ENCODE results near the gene RECQL5.
A peak's percentile ranks its signal among the peaks of the same experiment; 100 is the strongest.
"Not testable (repeated sequence)": the region's sequence is repeated elsewhere in the genome, so short reads cannot be mapped to it uniquely, and the experiment has no call there.

RECQL5 gene

DNA sequence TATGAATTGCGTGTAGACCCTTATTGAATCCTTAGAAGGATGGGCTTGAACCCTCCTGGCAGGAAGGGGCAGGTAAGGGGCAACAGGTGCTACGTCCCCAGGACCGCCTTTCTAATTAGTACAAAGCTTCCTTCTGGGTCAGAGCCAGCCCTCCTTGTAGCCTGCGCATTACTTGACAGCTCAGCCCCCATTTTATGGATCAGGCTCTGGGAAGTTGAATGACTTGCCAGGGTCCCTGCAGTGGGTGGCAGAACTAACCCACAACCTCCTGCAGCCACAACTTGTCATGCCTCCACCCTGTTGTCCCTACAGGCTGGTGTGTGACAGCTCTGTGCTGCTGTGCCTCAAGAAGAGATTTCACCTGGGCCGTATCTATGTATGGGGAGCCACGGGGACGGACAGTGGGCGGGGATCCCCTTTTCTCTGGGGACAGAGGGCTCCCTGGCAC, 76.6 kb downstream of the RECQL5 start:
- DNase-seq: no peak

DNA sequence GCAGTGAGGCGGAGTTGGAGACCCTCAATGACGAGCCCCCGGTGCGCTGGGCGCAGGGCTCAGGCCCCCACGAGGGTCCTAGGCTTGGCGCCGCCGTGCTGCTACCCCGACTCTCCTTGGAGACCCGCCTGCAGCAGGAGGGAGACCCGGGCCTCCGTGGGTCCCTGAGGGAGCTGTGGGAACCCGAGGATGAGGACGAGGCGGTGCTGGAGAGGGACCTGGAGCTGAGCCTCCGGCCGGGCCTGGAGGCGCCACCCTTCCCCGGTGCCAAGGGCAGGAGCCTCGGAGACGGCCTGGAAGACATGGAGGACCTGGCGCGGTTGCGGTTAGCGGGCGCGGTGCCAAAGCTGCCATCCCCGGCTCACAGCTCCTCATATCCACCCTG, 77.0 kb downstream of the RECQL5 start:
- no peak for DNase-seq

GRCh38 chr17:75589012-75589918, 77.7 kb downstream of the RECQL5 start:
- peak; percentile 11 for DNase-seq

GRCh38 chr17:75588596-75589011, 78.3 kb downstream of the RECQL5 start:
- no peak for DNase-seq

GRCh38 chr17:75587675-75588595, 79.0 kb downstream of the RECQL5 start, which contains the start of gene MYO15B:
Gene MYO15B (plus strand): TSS chr17:75587800. CDS start chr17:75588058, 258 bp downstream.
- no peak for DNase-seq

GRCh38 chr17:75584849-75585175, 82.1 kb downstream of the RECQL5 start:
- no peak for DNase-seq

DNA sequence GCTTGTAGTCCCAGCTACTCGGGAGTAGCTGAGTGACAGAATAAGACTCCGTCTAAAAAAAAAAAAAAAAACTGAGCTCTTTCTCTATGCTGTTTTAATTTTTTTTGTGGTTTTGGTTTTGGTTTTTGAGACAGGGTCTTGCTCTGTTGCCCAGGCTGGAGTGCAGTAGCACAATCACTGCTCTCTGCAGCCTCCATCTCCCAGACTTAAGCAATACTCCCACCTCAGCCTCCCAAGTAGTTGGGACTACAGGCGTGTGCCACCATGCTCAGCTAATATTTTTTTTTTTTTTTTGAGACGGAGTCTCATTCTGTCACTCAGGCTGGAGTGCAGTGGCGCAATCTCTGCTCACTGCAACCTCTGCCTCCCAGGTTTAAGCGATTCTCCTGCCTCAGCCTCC, 83.8 kb downstream of the RECQL5 start:
- not testable (repeated sequence) for DNase-seq

DNA sequence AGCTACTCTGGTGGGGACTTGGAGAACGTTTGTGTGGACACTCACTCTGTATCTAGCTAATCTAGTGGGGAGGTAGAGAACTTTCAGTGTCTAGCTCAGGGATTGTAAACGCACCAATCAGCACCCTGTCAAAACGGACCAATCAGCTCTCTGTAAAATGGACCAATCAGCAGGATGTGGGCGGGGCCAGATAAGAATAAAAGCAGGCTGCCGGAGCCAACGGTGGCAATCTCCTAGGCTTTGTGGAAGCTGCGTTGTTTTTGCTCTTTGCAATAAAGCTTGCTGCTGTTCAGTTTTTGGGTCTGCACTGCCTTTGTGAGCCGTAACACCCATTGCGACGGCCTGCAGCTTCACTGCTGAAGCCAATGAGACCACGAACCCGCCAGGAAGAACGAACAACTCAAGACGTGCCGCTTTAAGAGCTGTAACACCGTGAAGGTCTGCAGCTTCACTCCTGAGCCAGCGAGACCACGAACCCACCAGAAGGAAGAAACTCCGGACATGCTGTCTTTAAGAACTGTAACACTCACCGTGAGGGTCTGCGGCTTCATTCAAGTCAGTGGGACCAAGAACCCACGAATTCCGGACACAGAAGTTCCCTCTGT, 85.7 kb downstream of the RECQL5 start:
- not testable (repeated sequence) for DNase-seq

Data from NCI-H187 treated with DMSO at 0.1 percent for 48 hours (cell line).